Measurements from ENCODE around the gene CHN1. TPM values are rescaled to one million over a fixed set of nuclear protein-coding genes. Genes with fewer than 3 reads are reported as not detected.

The CHN1 gene
- total RNA-seq, 6 donors from 2014 or later: 7.2 to 27.1 (median 11.0) TPM

DNA sequence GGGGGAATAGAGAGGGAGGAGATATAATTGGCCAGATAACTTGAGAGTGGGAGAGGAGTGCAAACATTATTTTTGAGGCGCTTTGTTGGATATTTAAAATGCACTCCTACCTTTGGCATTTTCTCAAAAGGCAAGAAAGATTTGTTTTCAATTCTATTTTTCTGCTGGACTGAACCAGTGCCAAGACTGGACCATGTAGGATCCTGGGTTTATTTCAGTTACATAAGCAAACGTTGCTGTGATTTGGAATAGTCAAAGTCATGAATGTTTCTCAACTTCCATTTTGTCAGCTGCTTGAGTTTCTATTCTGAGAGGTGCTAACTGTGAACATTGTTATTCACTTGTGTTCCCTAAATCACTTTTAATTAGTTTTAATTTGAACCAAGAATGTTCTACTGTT lies 232.0 kb downstream of the CHN1 start:
- Histone ChIP-seq H3K9me3 (no peaks in the 10 kb centered on the region), H3K4me1 (peaks cover 5 to 11% (median 8%) of the 10 kb centered on the region in 4 donors), H3K27me3 (no peaks in the 10 kb centered on the region), H3K27ac (no peak overlapping the region), H3K4me3 (no peak overlapping the region), H3K36me3 (no peaks in the 10 kb centered on the region)
- no peak for ATAC-seq (ENCODE audit: low FRiP score in 2 of 2)
- TF ChIP-seq POLR2AphosphoS5 (IDR thresholded peaks at IDR 0.05) (no peak), EP300 (IDR thresholded peaks at IDR 0.05) (no peak), POLR2A (IDR thresholded peaks at IDR 0.05) (no peak)
- TF ChIP-seq, protein P1, sequence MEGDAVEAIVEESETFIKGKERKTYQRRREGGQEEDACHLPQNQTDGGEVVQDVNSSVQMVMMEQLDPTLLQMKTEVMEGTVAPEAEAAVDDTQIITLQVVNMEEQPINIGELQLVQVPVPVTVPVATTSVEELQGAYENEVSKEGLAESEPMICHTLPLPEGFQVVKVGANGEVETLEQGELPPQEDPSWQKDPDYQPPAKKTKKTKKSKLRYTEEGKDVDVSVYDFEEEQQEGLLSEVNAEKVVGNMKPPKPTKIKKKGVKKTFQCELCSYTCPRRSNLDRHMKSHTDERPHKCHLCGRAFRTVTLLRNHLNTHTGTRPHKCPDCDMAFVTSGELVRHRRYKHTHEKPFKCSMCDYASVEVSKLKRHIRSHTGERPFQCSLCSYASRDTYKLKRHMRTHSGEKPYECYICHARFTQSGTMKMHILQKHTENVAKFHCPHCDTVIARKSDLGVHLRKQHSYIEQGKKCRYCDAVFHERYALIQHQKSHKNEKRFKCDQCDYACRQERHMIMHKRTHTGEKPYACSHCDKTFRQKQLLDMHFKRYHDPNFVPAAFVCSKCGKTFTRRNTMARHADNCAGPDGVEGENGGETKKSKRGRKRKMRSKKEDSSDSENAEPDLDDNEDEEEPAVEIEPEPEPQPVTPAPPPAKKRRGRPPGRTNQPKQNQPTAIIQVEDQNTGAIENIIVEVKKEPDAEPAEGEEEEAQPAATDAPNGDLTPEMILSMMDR (IDR thresholded peaks at IDR 0.05): no peak
- no peak for DNase-seq
- WGBS, 2 donors: 45 to 54% methylated on average over 2 of the region's 2 CpGs

DNA sequence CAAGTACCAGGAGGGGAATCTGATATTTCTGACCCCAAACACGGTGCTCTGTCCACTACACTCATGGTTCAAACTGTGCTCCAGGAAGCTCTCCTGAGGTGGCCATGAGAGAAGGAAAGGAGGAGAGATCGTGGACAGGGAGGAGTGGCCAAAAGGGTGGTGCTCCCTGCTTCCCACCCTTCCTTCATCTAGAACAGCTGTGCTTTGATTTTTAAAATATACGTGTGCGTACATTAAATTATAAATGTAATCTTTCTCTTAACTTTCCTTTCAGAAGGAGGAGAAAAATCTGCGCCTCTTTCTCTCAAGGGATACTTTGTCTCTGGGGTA lies 232.7 kb downstream of the CHN1 start:
- no peak for TF ChIP-seq POLR2A (IDR thresholded peaks at IDR 0.05)
- no peak for TF ChIP-seq POLR2AphosphoS5 (IDR thresholded peaks at IDR 0.05)
- TF ChIP-seq, protein P1 (IDR thresholded peaks at IDR 0.05): no peak
- no peak for TF ChIP-seq EP300 (IDR thresholded peaks at IDR 0.05)
- Histone ChIP-seq H3K4me3 (no peak overlapping the region), H3K36me3 (no peaks in the 10 kb centered on the region), H3K4me1 (peaks cover 0 to 10% (median 5%) of the 10 kb centered on the region in 4 donors), H3K9me3 (no peaks in the 10 kb centered on the region), H3K27ac (peak overlapping the region in 3 of 4 donors; percentile 7 to 51 (median 51)), H3K27me3 (no peaks in the 10 kb centered on the region)
- 64 to 76% methylated on average over 5 of the region's 5 CpGs for WGBS, 2 donors
- no peak for DNase-seq
- no peak for ATAC-seq (ENCODE audit: low FRiP score in 2 of 2)

DNA sequence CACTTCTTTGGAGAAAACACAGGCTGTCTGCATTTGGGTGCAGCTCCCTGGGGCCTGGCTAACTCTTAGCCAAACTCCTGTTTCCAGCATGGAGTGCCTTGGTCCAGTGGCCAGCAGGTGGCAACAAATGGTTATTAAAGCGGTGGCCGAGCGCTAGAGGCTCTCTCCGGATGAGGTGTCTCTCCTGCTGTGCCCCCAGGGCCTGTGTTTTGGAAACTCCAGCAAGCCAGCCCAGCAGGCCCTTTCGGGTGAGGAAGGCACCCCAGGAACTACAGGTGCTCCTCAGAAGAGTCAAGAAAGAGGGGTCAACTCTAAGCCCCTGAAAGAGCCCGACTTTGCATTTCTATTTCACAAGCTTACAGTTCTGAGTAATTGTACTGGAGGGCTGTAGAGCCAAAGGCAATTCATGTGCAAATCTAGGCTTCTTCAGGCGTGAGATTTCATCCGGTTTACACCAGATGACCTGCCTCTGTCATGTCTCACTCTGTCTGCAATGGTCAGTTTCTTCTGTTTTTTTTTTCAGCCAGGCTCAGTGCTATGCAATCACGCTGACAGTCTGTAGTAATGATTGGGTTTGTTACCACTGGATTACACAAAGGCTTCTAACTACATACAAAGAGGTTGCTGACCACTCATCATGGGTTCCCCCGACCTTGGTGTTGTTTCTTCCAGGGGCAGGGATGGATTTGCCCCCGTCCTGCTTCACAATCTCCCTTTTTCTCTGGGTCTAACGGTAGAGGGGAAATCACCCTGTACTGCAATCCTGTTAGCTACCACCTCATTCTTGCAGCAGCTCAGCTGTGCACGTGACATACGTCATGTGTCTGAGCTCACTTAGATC lies 233.3 kb downstream of the CHN1 start:
- ATAC-seq (ENCODE audit: low FRiP score in 2 of 2) (peak; percentile 86 to 95), DNase-seq (peak in 1 of 2 donors; percentile 62)
- no peak overlapping the region for H3K4me3 ChIP-seq
- WGBS, 2 donors: 38 to 51% methylated on average over 10 to 14 of the region's 14 CpGs
- H3K9me3 ChIP-seq: no peaks in the 10 kb centered on the region
- peaks cover 0 to 10% (median 5%) of the 10 kb centered on the region in 4 donors for H3K4me1 ChIP-seq
- no peaks in the 10 kb centered on the region for H3K27me3 ChIP-seq
- H3K27ac ChIP-seq: peak overlapping the region in 3 of 4 donors; percentile 7 to 51 (median 51)
- TF ChIP-seq, protein P1 (IDR thresholded peaks at IDR 0.05): peak; percentile 54 to 79 (median 74)
- TF ChIP-seq POLR2A (IDR thresholded peaks at IDR 0.05): no peak
- no peaks in the 10 kb centered on the region for H3K36me3 ChIP-seq

DNA sequence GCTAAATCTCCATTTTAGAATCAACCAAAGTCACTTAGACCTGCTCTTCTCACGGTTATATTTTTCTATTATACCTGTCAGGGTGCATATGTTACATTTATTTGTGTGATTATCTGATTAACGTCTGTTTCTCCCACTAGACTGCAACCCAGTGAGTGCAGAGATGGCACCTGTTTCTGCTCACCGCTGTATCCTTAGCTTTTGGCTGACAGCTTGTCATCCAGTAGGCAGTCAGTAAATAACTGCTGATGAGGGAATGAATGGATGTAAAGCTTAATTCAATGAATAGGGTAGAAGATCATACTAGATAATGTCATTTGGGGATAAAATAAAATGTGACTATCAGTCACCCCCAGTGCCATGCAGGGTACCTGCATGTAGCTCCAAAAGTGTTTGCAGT lies 234.0 kb downstream of the CHN1 start:
- Histone ChIP-seq H3K27ac (no peak overlapping the region), H3K4me3 (no peak overlapping the region), H3K27me3 (no peaks in the 10 kb centered on the region), H3K9me3 (no peaks in the 10 kb centered on the region), H3K4me1 (peaks cover 0 to 10% (median 5%) of the 10 kb centered on the region in 4 donors), H3K36me3 (no peaks in the 10 kb centered on the region)
- no peak for TF ChIP-seq POLR2A (IDR thresholded peaks at IDR 0.05)
- TF ChIP-seq, protein P1 (IDR thresholded peaks at IDR 0.05): no peak
- TF ChIP-seq EP300 (IDR thresholded peaks at IDR 0.05): no peak
- TF ChIP-seq POLR2AphosphoS5 (IDR thresholded peaks at IDR 0.05): no peak
- no peak for ATAC-seq (ENCODE audit: low FRiP score in 2 of 2)
- WGBS, 2 donors: 72 to 82% methylated on average over 3 of the region's 3 CpGs
- DNase-seq: no peak

DNA sequence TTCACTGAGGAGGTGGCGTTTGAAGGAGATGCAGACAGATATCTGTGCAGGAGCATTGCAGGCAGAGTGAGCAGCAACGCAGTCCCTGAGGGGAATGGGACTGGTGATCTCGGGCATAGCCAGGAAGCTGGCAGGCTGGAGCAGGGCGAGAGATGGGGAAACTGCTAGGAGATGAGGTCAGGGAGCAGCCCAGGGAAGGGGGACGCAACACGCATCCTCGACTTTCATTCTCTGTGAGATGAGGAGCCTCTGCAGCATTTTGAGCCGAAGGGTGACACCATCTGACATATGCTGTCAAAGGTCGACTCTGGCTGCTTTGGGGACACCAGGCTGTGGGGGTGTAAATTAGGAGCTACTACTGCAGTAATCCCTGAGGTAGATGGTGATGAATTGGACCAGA lies 236.6 kb downstream of the CHN1 start:
- no peak for ATAC-seq (ENCODE audit: low FRiP score in 2 of 2)
- WGBS, 2 donors: 77 to 90% methylated on average over 9 of the region's 9 CpGs

More for the DNA sequence above, 236.6 kb downstream of the CHN1 start:
- Histone ChIP-seq H3K4me1 (peaks cover 0 to 10% (median 5%) of the 10 kb centered on the region in 4 donors), H3K4me3 (no peak overlapping the region), H3K27me3 (no peaks in the 10 kb centered on the region), H3K36me3 (no peaks in the 10 kb centered on the region), H3K27ac (no peak overlapping the region), H3K9me3 (no peaks in the 10 kb centered on the region)
- DNase-seq: no peak
- TF ChIP-seq EP300 (IDR thresholded peaks at IDR 0.05): no peak
- TF ChIP-seq, protein P1 (IDR thresholded peaks at IDR 0.05): no peak
- no peak for TF ChIP-seq POLR2AphosphoS5 (IDR thresholded peaks at IDR 0.05)
- no peak for TF ChIP-seq POLR2A (IDR thresholded peaks at IDR 0.05)

All from upper lobe of left lung (tissue), 6 donors.